Suprapubic skin (tissue), 4 donors: ENCODE data around the gene PRR33. TPM values are rescaled to one million over a fixed set of nuclear protein-coding genes. Genes with fewer than 3 reads are reported as not detected.

ENCODE experiments used
- DNase-seq, 2 donors: peaks; one replicate each; pipeline ENCODE4 v3.0.0-alpha.2; 2019; ENCODE audit warnings: low spot score in 2 of 2
- H3K27ac ChIP-seq: fragments of 200-600 bp; sonication (generic); one replicate; pipeline ENCODE4 v1.5.1; 2019
- H3K27me3 ChIP-seq: fragments of 200-600 bp; sonication (generic); one replicate; pipeline ENCODE4 v1.5.1; 2019
- H3K36me3 ChIP-seq: fragments of 200-600 bp; sonication (generic); one replicate; pipeline ENCODE4 v1.5.1; 2019
- H3K4me1 ChIP-seq: fragments of 200-600 bp; sonication (generic); one replicate; pipeline ENCODE4 v1.5.1; 2019
- H3K4me3 ChIP-seq: fragments of 200-600 bp; sonication (generic); one replicate; pipeline ENCODE4 v1.5.1; 2019; ENCODE audit warnings: mild to moderate bottlenecking
- H3K9me3 ChIP-seq: fragments of 200-600 bp; sonication (generic); one replicate; pipeline ENCODE4 v1.5.1; 2019
- EP300 ChIP-seq: sonication (generic); formaldehyde crosslinking; IDR thresholded peaks from one replicate; pipeline ENCODE4 v1.6.1; 2017; ENCODE audit warnings: antibody characterized with exemption
- POLR2A ChIP-seq, 2 donors: fragments of 450-650 bp; IDR thresholded peaks; one replicate each; pipeline ENCODE4 v1.6.1; 2017; ENCODE audit warnings: antibody characterized with exemption in 2 of 2, mild to moderate bottlenecking in 2 of 2, moderate library complexity in 2 of 2
- POLR2AphosphoS5 ChIP-seq, 3 donors: sonication (generic); formaldehyde crosslinking; IDR thresholded peaks; one replicate each; pipeline ENCODE4 v1.6.1; 2017; ENCODE audit warnings: antibody characterized with exemption in 3 of 3
- WGBS: methylation state at CpG from one replicate; pipeline ENCODE4 v1.1.5; 2018; 5-methylcytosine and 5-hydroxymethylcytosine counted together
- total RNA-seq, 4 donors: library from RNA; depleted of rRNA; stranded (reverse); fragments of >200 nt; gene quantifications; one replicate each; pipeline ENCODE4 v1.1.0, GENCODE V29; 2016
- TF ChIP-seq, protein P1 (sequence below), 2 donors: fragments of 200-600 bp in 1 of 2; fragments of 450-650 bp in 1 of 2; sonication (generic) in 1 of 2; IDR thresholded peaks; one replicate each; pipeline ENCODE4 v1.5.1; 2016 to 2019; ENCODE audit warnings: antibody characterized with exemption in 2 of 2, mild to moderate bottlenecking in 1 of 2, moderate library complexity in 1 of 2

Gene PRR33
- total RNA-seq, 4 donors from 2014 or later = not detected

DNA sequence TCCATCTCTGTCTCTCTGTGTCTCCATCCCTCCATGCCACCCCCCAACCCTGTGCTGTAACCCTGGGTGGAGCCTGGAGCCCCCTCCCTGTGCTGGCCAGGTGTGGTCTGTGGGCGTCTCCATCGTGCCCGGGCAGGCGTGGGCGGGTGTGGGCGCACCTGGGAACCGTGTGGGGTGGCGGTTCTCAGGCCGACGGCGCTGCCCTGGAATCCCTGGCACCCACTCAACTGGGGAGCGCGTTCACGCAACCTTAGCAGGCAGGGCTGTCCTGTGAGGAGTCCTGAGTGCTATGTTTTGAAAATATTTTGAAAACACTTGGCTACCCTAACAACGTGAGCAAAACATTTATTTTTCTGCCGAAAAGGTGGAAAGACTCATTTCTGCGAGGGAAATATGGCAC lies 32.5 kb upstream of the PRR33 start:
- no peak for TF ChIP-seq POLR2A (IDR thresholded peaks at IDR 0.05)
- TF ChIP-seq, protein P1, sequence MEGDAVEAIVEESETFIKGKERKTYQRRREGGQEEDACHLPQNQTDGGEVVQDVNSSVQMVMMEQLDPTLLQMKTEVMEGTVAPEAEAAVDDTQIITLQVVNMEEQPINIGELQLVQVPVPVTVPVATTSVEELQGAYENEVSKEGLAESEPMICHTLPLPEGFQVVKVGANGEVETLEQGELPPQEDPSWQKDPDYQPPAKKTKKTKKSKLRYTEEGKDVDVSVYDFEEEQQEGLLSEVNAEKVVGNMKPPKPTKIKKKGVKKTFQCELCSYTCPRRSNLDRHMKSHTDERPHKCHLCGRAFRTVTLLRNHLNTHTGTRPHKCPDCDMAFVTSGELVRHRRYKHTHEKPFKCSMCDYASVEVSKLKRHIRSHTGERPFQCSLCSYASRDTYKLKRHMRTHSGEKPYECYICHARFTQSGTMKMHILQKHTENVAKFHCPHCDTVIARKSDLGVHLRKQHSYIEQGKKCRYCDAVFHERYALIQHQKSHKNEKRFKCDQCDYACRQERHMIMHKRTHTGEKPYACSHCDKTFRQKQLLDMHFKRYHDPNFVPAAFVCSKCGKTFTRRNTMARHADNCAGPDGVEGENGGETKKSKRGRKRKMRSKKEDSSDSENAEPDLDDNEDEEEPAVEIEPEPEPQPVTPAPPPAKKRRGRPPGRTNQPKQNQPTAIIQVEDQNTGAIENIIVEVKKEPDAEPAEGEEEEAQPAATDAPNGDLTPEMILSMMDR (IDR thresholded peaks at IDR 0.05) = no peak
- DNase-seq = peak; percentile 66 to 78
- Histone ChIP-seq H3K27ac (no peak overlapping the region), H3K4me3 (no peak overlapping the region), H3K4me1 (peaks cover 29% of the 10 kb centered on the region), H3K36me3 (no peaks in the 10 kb centered on the region), H3K9me3 (no peaks in the 10 kb centered on the region), H3K27me3 (no peaks in the 10 kb centered on the region)
- WGBS = 64% methylated on average over 8 of the region's 17 CpGs

- Histone ChIP-seq H3K4me1 (peaks cover 37% of the 10 kb centered on the region), H3K27me3 (no peaks in the 10 kb centered on the region), H3K36me3 (no peaks in the 10 kb centered on the region), H3K27ac (no peak overlapping the region), H3K4me3 (no peak overlapping the region), H3K9me3 (no peaks in the 10 kb centered on the region)
- 85% methylated on average over 20 of the region's 22 CpGs for WGBS
- DNase-seq = no peak
- TF ChIP-seq, protein P1 (IDR thresholded peaks at IDR 0.05) = no peak
- no peak for TF ChIP-seq EP300
- no peak for TF ChIP-seq POLR2A (IDR thresholded peaks at IDR 0.05)
- TF ChIP-seq POLR2AphosphoS5 (IDR thresholded peaks at IDR 0.05) = no peak
Observed at GRCh38 chr11:1923201-1923956, 31.7 kb upstream of the PRR33 start.

DNA sequence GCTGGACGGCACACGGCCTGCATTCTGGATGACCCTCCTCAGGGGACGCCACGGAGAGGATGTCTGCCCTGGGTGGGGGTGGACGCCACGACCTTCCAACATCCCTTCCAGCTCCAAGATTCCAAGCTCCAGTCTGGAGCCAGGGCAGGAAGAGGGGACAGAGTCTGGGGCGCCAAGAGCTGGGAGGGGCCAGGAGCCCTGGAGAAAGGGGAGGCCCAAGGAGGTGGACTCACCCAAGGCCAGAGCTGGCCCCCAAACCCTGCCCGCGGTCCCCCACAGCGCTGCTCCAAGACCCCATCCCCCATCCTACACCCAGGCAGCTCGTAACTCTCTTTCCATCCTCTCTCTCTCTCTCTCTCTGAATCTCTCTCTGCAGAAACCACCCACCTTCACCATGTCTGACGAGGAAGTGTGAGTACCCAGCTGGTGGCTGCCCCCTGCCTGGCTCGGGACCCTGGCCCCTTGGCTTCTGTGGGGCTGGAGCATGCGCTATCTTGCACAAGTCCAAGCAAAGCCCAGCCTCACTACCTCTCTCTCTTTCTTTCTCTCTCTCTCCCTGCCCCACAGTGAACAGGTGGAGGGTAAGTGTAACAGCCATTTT lies 30.9 kb upstream of the PRR33 start:
- no peak overlapping the region for H3K27ac ChIP-seq
- 70% methylated on average over 8 of the region's 14 CpGs for WGBS

GRCh38 chr11:1921574-1922141 lies 30.0 kb upstream of the PRR33 start:
- DNase-seq = peak in 1 of 2 donors; percentile 74
- peak overlapping the region; percentile 12 for H3K27ac ChIP-seq
- peaks cover 54% of the 10 kb centered on the region for H3K4me1 ChIP-seq

More for the DNA sequence above, 30.9 kb upstream of the PRR33 start:
- no peaks in the 10 kb centered on the region for H3K9me3 ChIP-seq
- H3K27me3 ChIP-seq = no peaks in the 10 kb centered on the region
- DNase-seq = no peak
- H3K36me3 ChIP-seq = no peaks in the 10 kb centered on the region
- no peak overlapping the region for H3K4me3 ChIP-seq
- TF ChIP-seq, protein P1 (IDR thresholded peaks at IDR 0.05) = no peak
- TF ChIP-seq POLR2AphosphoS5 (IDR thresholded peaks at IDR 0.05) (no peak), POLR2A (IDR thresholded peaks at IDR 0.05) (no peak), EP300 (no peak)
- peaks cover 44% of the 10 kb centered on the region for H3K4me1 ChIP-seq

More at GRCh38 chr11:1921574-1922141, 30.0 kb upstream of the PRR33 start:
- H3K9me3 ChIP-seq = no peaks in the 10 kb centered on the region
- H3K4me3 ChIP-seq = no peak overlapping the region
- TF ChIP-seq, protein P1 (IDR thresholded peaks at IDR 0.05) = no peak
- TF ChIP-seq EP300 (no peak), POLR2A (IDR thresholded peaks at IDR 0.05) (no peak), POLR2AphosphoS5 (IDR thresholded peaks at IDR 0.05) (no peak)
- WGBS = 42% methylated on average over 16 of the region's 18 CpGs
- H3K27me3 ChIP-seq = no peaks in the 10 kb centered on the region
- H3K36me3 ChIP-seq = no peaks in the 10 kb centered on the region
